HepG2 (cell line): ENCODE results near the gene CCDC148. TPM values are rescaled to one million over a fixed set of nuclear protein-coding genes. Genes with fewer than 3 reads are reported as not detected.

Experiments
- ARID5B ChIP-seq: IDR thresholded peaks from 2 replicates; pipeline ENCODE4 v1.4.0; 2020; ENCODE audit warnings: mild to moderate bottlenecking, missing genetic modification reagents
- HNF1B ChIP-seq: sonication (generic); formaldehyde crosslinking; IDR thresholded peaks from 2 replicates; pipeline ENCODE4 v1.5.1; 2020; ENCODE audit warnings: mild to moderate bottlenecking, moderate library complexity, missing genetic modification reagents
- HOXA5 ChIP-seq: sonication (generic); formaldehyde crosslinking; IDR thresholded peaks from 2 replicates; pipeline ENCODE4 v1.4.0; 2020; ENCODE audit warnings: missing genetic modification reagents
- IKZF5 ChIP-seq: IDR thresholded peaks from 2 replicates; pipeline ENCODE4 v1.6.1; 2018; ENCODE audit warnings: missing genetic modification reagents, mild to moderate bottlenecking, missing compliant biosample characterization
- KDM1A ChIP-seq: IDR thresholded peaks from 2 replicates; pipeline ENCODE4 v1.6.1; 2016; ENCODE audit warnings: missing compliant biosample characterization
- MXD1 ChIP-seq: sonication (generic); formaldehyde crosslinking; IDR thresholded peaks from 2 replicates; pipeline ENCODE4 v1.4.0; 2020; ENCODE audit warnings: mild to moderate bottlenecking, missing genetic modification reagents
- SIX1 ChIP-seq: sonication (generic); formaldehyde crosslinking; IDR thresholded peaks from 2 replicates; pipeline ENCODE4 v1.4.0; 2020; ENCODE audit warnings: missing genetic modification reagents, borderline replicate concordance
- SOX6 ChIP-seq, 2 experiments: fragments of 450-650 bp in 1 of 2; sonication (generic) in 1 of 2; formaldehyde crosslinking in 1 of 2; IDR thresholded peaks; 2 replicates each; pipeline versions ENCODE4 v1.4.0 to v1.6.1; 2017 to 2020; ENCODE audit warnings: antibody characterized with exemption in 1 of 2, mild to moderate bottlenecking in 1 of 2, missing genetic modification reagents in 1 of 2
- TARDBP ChIP-seq: sonication (generic); formaldehyde crosslinking; IDR thresholded peaks from 2 replicates; pipeline ENCODE4 v1.8.0; 2022; ENCODE audit warnings: mild to moderate bottlenecking, missing genetic modification reagents
- ZBTB39 ChIP-seq: sonication (generic); formaldehyde crosslinking; IDR thresholded peaks from 2 replicates; pipeline ENCODE4 v1.5.0; 2020; ENCODE audit warnings: missing genetic modification reagents
- ZNF24 ChIP-seq: fragments of 450-650 bp; IDR thresholded peaks from 2 replicates; pipeline ENCODE4 v1.6.1; 2017; ENCODE audit warnings: antibody characterized with exemption, mild to moderate bottlenecking
- ZNF30 ChIP-seq: sonication (generic); formaldehyde crosslinking; IDR thresholded peaks from 2 replicates; pipeline ENCODE4 v1.5.0; 2020; ENCODE audit warnings: mild to moderate bottlenecking, missing genetic modification reagents
- ZNF33A ChIP-seq: sonication (generic); formaldehyde crosslinking; IDR thresholded peaks from 2 replicates; pipeline ENCODE4 v1.5.1; 2020; ENCODE audit warnings: missing genetic modification reagents, mild to moderate bottlenecking, moderate library complexity, borderline replicate concordance
- ZNF414 ChIP-seq: sonication (generic); formaldehyde crosslinking; IDR thresholded peaks from 2 replicates; pipeline ENCODE4 v1.5.0; 2020; ENCODE audit warnings: missing genetic modification reagents
- ZNF468 ChIP-seq: sonication (generic); formaldehyde crosslinking; IDR thresholded peaks from 2 replicates; pipeline ENCODE4 v1.8.0; 2022; ENCODE audit warnings: mild to moderate bottlenecking, moderate library complexity, missing genetic modification reagents
- ZNF550 ChIP-seq: sonication (generic); formaldehyde crosslinking; IDR thresholded peaks from 2 replicates; pipeline ENCODE4 v1.4.0; 2020; ENCODE audit warnings: mild to moderate bottlenecking, missing genetic modification reagents, borderline replicate concordance
- ZNF605 ChIP-seq: sonication (generic); formaldehyde crosslinking; IDR thresholded peaks from 2 replicates; pipeline ENCODE4 v1.8.0; 2022; ENCODE audit warnings: mild to moderate bottlenecking, missing genetic modification reagents
- ZNF670 ChIP-seq: sonication (generic); formaldehyde crosslinking; IDR thresholded peaks from 2 replicates; pipeline ENCODE4 v1.8.0; 2022; ENCODE audit warnings: mild to moderate bottlenecking, missing genetic modification reagents, borderline replicate concordance
- ZSCAN29 ChIP-seq: sonication (generic); formaldehyde crosslinking; conservative IDR thresholded peaks from 2 replicates; pipeline ENCODE4 v1.4.0; 2020; ENCODE audit warnings: mild to moderate bottlenecking, missing genetic modification reagents
- polyA plus RNA-seq, 8 experiments: library from polyadenylated mRNA; depleted of rRNA in 3 of 8; stranded (reverse) in 7 of 8; unstranded in 1 of 8; fragments of >200 nt; fragmentation: Illumina TruSeq in 4 of 8; extraction: Trizol in 4 of 8; gene quantifications; 2 replicates each; pipeline versions ENCODE4 v1.2.1 to v1.2.3, GENCODE V29; 2011 to 2016; ENCODE audit warnings: low read depth in 4 of 8, missing spikeins in 1 of 8, mixed read lengths in 1 of 8; ENCODE audit not compliant: insufficient read depth in 1 of 8
- total RNA-seq, 5 experiments: library from RNA; depleted of rRNA; stranded (reverse); fragments of >200 nt; fragmentation: Illumina TruSeq; extraction: Trizol; gene quantifications; 2 replicates each; pipeline ENCODE4 v1.2.3, GENCODE V29; 2016; ENCODE audit warnings: low read depth in 1 of 5

Gene CCDC148
- total and polyA plus RNA-seq, 2 of the 13 experiments (the other 11 are each of a cell fraction or from before 2014, with no cell fraction given): 0.30 to 0.49 TPM

- peak; percentile 88 for TF ChIP-seq ZNF605
- no peak for TF ChIP-seq ZNF468 (CRISPR knock-in tag)
- no peak for TF ChIP-seq ZNF30 (CRISPR knock-in tag)
- TF ChIP-seq HNF1B (CRISPR knock-in tag): peak; percentile 95
- TF ChIP-seq HOXA5: peak; percentile 82
- no peak for TF ChIP-seq SOX6 (IDR thresholded peaks at IDR 0.05)
- TF ChIP-seq SOX6 (CRISPR knock-in tag; IDR thresholded peaks at IDR 0.05): peak; percentile 87
- no peak for TF ChIP-seq ZNF33A (CRISPR knock-in tag)
- TF ChIP-seq ZBTB39: no peak
- TF ChIP-seq KDM1A (CRISPR knock-in tag): no peak
- peak; percentile 93 for TF ChIP-seq TARDBP (CRISPR knock-in tag)
- TF ChIP-seq SIX1 (CRISPR knock-in tag): peak; percentile 80; the same call in 1 of the 2 replicates
- peak; percentile 73 for TF ChIP-seq ZNF414 (CRISPR knock-in tag)
- 0 out of 2 replicates have a peak, but pooled peaks have one; percentile 57 for TF ChIP-seq ZSCAN29 (CRISPR knock-in tag)
- no peak for TF ChIP-seq IKZF5 (CRISPR knock-in tag)
- TF ChIP-seq ZNF670 (CRISPR knock-in tag): no peak
- TF ChIP-seq ZNF24: no peak
- TF ChIP-seq MXD1: no peak
- TF ChIP-seq ARID5B: peak; percentile 99
- TF ChIP-seq ZNF550 (CRISPR knock-in tag): no peak
These were observed 325.6 kb downstream of the CCDC148 start (continued) for GRCh38 chr2:158130832-158131473.
